NCI-H460 (cell line): Measurements from ENCODE around the gene JAZF1. TPM values are rescaled to one million over a fixed set of nuclear protein-coding genes. Genes with fewer than 3 reads are reported as not detected.

ENCODE experiments used
- DNase-seq: peaks from one replicate; pipeline ENCODE4 v3.0.0-alpha.2; 2016; ENCODE audit warnings: low read depth; ENCODE audit errors: extremely low read depth
- total RNA-seq: library from RNA; depleted of rRNA; stranded (reverse); fragments of >200 nt; shearing (Covaris generic); gene quantifications from 2 replicates; pipeline ENCODE4 v1.2.3, GENCODE V29; 2014

JAZF1 gene
- total RNA-seq, 1 experiment from 2014 or later: 3.1 TPM

- no peak for DNase-seq
Measured at GRCh38 chr7:27953777-27954176, 226.8 kb downstream of the JAZF1 start.

GRCh38 chr7:27953361-27953760 lies 227.2 kb downstream of the JAZF1 start:
- DNase-seq: no peak

GRCh38 chr7:27952456-27953285 lies 227.9 kb downstream of the JAZF1 start:
- no peak for DNase-seq

GRCh38 chr7:27950123-27950522 lies 230.5 kb downstream of the JAZF1 start:
- no peak for DNase-seq

- no peak for DNase-seq
Measured at GRCh38 chr7:27948861-27949260, 231.7 kb downstream of the JAZF1 start.

GRCh38 chr7:27947586-27948278 lies 232.9 kb downstream of the JAZF1 start:
- no peak for DNase-seq

GRCh38 chr7:27946351-27946750 lies 234.2 kb downstream of the JAZF1 start:
- DNase-seq: no peak

- no peak for DNase-seq
Measured at GRCh38 chr7:27945058-27945795, 235.4 kb downstream of the JAZF1 start.

GRCh38 chr7:27944643-27945042 lies 236.0 kb downstream of the JAZF1 start:
- DNase-seq: no peak

- DNase-seq: no peak
Measured at GRCh38 chr7:27943241-27943640, 237.4 kb downstream of the JAZF1 start.

GRCh38 chr7:27942711-27943110 lies 237.9 kb downstream of the JAZF1 start:
- no peak for DNase-seq

- DNase-seq: no peak
Measured at GRCh38 chr7:27941522-27941921, 239.1 kb downstream of the JAZF1 start.

GRCh38 chr7:27940341-27940740 lies 240.3 kb downstream of the JAZF1 start:
- no peak for DNase-seq

GRCh38 chr7:27939893-27940292 lies 240.7 kb downstream of the JAZF1 start:
- no peak for DNase-seq

- no peak for DNase-seq
Measured at GRCh38 chr7:27936768-27937102, 243.9 kb downstream of the JAZF1 start.

- no peak for DNase-seq
Measured at GRCh38 chr7:27936047-27936767, 244.4 kb downstream of the JAZF1 start.

- no peak for DNase-seq
Measured at GRCh38 chr7:27933671-27934565, 246.7 kb downstream of the JAZF1 start.

- no peak for DNase-seq
Measured at GRCh38 chr7:27930910-27931476, 249.6 kb downstream of the JAZF1 start.

- no peak for DNase-seq
Measured at GRCh38 chr7:27929127-27929526, 251.5 kb downstream of the JAZF1 start.

- DNase-seq: no peak
Measured at GRCh38 chr7:27928001-27928400, 252.6 kb downstream of the JAZF1 start.
